Keratinocyte (primary cell): ENCODE results near the gene LIPN. TPM values are rescaled to one million over a fixed set of nuclear protein-coding genes. Genes with fewer than 3 reads are reported as not detected.

ENCODE experiments used
- DNase-seq: peaks from one replicate; pipeline ENCODE4 v3.0.0-alpha.2; 2011; ENCODE audit warnings: low read depth, missing footprints, low spot score
- FAIRE-seq: peaks from 2 replicates; lab custom pipeline; 2011; peaks lifted over from hg19 to GRCh38; lab: Jason Lieb, UNC
- H2AFZ ChIP-seq: 2 replicates; pipeline ENCODE4 v1.6.0; 2012; ENCODE audit warnings: low read length, control low read depth, inconsistent platforms; ENCODE audit not compliant: control insufficient read depth
- H3K27ac ChIP-seq: 2 replicates; pipeline ENCODE4 v1.5.1; 2011; ENCODE audit warnings: low read length; ENCODE audit not compliant: control insufficient read depth, insufficient read depth
- H3K27me3 ChIP-seq: 3 replicates; pipeline ENCODE4 v1.6.0; 2011; ENCODE audit warnings: low read length; ENCODE audit not compliant: control insufficient read depth, insufficient read depth; ENCODE audit errors: extremely low read depth
- H3K36me3 ChIP-seq, 2 experiments: 2 replicates in 1 of 2; 3 replicates in 1 of 2; pipeline ENCODE4 v1.5.1; 2011; ENCODE audit warnings: low read length in 2 of 2, mild to moderate bottlenecking in 1 of 2; ENCODE audit not compliant: control insufficient read depth in 2 of 2, insufficient read depth in 2 of 2; ENCODE audit errors: extremely low read depth in 1 of 2
- H3K4me1 ChIP-seq: 3 replicates; pipeline ENCODE4 v1.5.1; 2011; ENCODE audit warnings: low read length; ENCODE audit not compliant: control insufficient read depth, insufficient read depth; ENCODE audit errors: extremely low read depth
- H3K4me2 ChIP-seq: 3 replicates; pipeline ENCODE4 v1.6.0; 2011; ENCODE audit warnings: low read depth, low read length; ENCODE audit not compliant: control insufficient read depth, insufficient read depth; ENCODE audit errors: extremely low read depth
- H3K4me3 ChIP-seq, 3 experiments: fragments of 200-600 bp in 1 of 3; sonication (generic) in 1 of 3; 2 replicates in 2 of 3; 3 replicates in 1 of 3; pipeline ENCODE4 v1.5.1; 2011 to 2016; ENCODE audit warnings: low read length in 3 of 3, mild to moderate bottlenecking in 3 of 3, control low read depth in 2 of 3, inconsistent platforms in 1 of 3, low read depth in 1 of 3, mixed read lengths in 1 of 3, mixed run types in 1 of 3, moderate library complexity in 1 of 3; ENCODE audit not compliant: control insufficient read depth in 2 of 3, insufficient read depth in 2 of 3; ENCODE audit errors: extremely low read depth in 1 of 3
- H3K79me2 ChIP-seq: 2 replicates; pipeline ENCODE4 v1.6.0; 2012; ENCODE audit warnings: low read length; ENCODE audit not compliant: control insufficient read depth, insufficient read depth
- H3K9ac ChIP-seq: 3 replicates; pipeline ENCODE4 v1.6.0; 2011; ENCODE audit warnings: low read length; ENCODE audit not compliant: control insufficient read depth, insufficient read depth; ENCODE audit errors: extremely low read depth
- H3K9me1 ChIP-seq: 3 replicates; pipeline ENCODE4 v1.6.0; 2011; ENCODE audit warnings: low read length; ENCODE audit not compliant: control insufficient read depth, insufficient read depth; ENCODE audit errors: extremely low read depth
- H3K9me3 ChIP-seq: 2 replicates; pipeline ENCODE4 v1.5.1; 2012; ENCODE audit warnings: low read depth, low read length; ENCODE audit not compliant: control insufficient read depth
- H4K20me1 ChIP-seq: 3 replicates; pipeline ENCODE4 v1.6.0; 2011; ENCODE audit warnings: low read length; ENCODE audit not compliant: control insufficient read depth, insufficient read depth; ENCODE audit errors: extremely low read depth
- CTCF ChIP-seq, 3 experiments: IDR thresholded peaks in 1 of 3; conservative IDR thresholded peaks in 1 of 3; optimal IDR thresholded peaks in 1 of 3; 2 replicates in 2 of 3; 3 replicates in 1 of 3; pipeline versions ENCODE3 to v1.5.1; 2011; ENCODE audit warnings: low read length in 3 of 3, mild to moderate bottlenecking in 3 of 3, moderate library complexity in 2 of 3, control low read depth in 1 of 3, inconsistent platforms in 1 of 3; ENCODE audit not compliant: insufficient read depth in 2 of 3; ENCODE audit errors: extremely low read depth in 1 of 3
- EZH2 ChIP-seq: IDR thresholded peaks from one replicate; pipeline ENCODE4 v1.6.1; 2012; ENCODE audit warnings: inconsistent platforms, mild to moderate bottlenecking, low read length, moderate library complexity
- dilution Hi-C: fragments of 300-500 bp; cut with MboI; formaldehyde crosslinking; loops from one replicate; pipeline ENCODE4 v1.7.0; 2020; ENCODE audit warnings: low sequenced_read_pairs; ENCODE audit not compliant: extremely low pct_ligation_motif_present
- polyA plus RNA-seq, 5 experiments: library from polyadenylated mRNA; depleted of rRNA in 3 of 5; stranded (reverse) in 3 of 5; stranded (forward) in 1 of 5; unstranded in 1 of 5; fragments of >200 nt; gene quantifications; 1 replicate in 1 of 5; 2 replicates in 3 of 5; 3 replicates in 1 of 5; pipeline versions ENCODE4 v1.2.1 to v1.2.3, GENCODE V29; 2011 to 2012; ENCODE audit warnings: missing spikeins in 2 of 5, low read depth in 1 of 5, low replicate concordance in 1 of 5

LIPN gene
- polyA plus RNA-seq, 1 donor (not counting 4 experiments of a cell fraction or from before 2014, with no cell fraction given): 0.20 TPM

- Histone ChIP-seq H4K20me1 (no peaks in the 10 kb centered on the region), H3K9me1 (no peaks in the 10 kb centered on the region), H3K9ac (no peak overlapping the region), H3K4me1 (peaks cover 12% of the 10 kb centered on the region), H3K27ac (peak overlapping the region; percentile 48), H3K4me3 (no peak overlapping the region), H2AFZ (no peak overlapping the region), H3K27me3 (no peaks in the 10 kb centered on the region), H3K36me3 (no peaks in the 10 kb centered on the region), H3K9me3 (no peaks in the 10 kb centered on the region), H3K79me2 (no peaks in the 10 kb centered on the region), H3K4me2 (peak overlapping the region; percentile 56)
- TF ChIP-seq EZH2 (no peak), CTCF (optimal IDR thresholded peaks at IDR 0.05 in 1 of 3, IDR thresholded peaks at IDR 0.05 in 1 of 3, conservative IDR thresholded peaks at IDR 0.05 in 1 of 3; ENCODE audit: extremely low read depth in 1 of 3, insufficient read depth in 2 of 3, low read length in 3 of 3) (no peak)
- DNase-seq: no peak
- dilution Hi-C loops: no loop called here
- peak; percentile 83 for FAIRE-seq
Measured at GRCh38 chr10:88820748-88821401, 61.1 kb downstream of the LIPN start.

- Histone ChIP-seq H3K4me3 (no peak overlapping the region), H2AFZ (no peak overlapping the region), H3K9ac (no peak overlapping the region), H3K4me1 (peaks cover 11% of the 10 kb centered on the region), H3K27ac (no peak overlapping the region), H3K9me1 (no peaks in the 10 kb centered on the region), H3K27me3 (no peaks in the 10 kb centered on the region), H3K4me2 (no peak overlapping the region), H3K79me2 (no peaks in the 10 kb centered on the region), H3K9me3 (no peaks in the 10 kb centered on the region), H4K20me1 (no peaks in the 10 kb centered on the region), H3K36me3 (no peaks in the 10 kb centered on the region)
- TF ChIP-seq CTCF (optimal IDR thresholded peaks at IDR 0.05 in 1 of 3, IDR thresholded peaks at IDR 0.05 in 1 of 3, conservative IDR thresholded peaks at IDR 0.05 in 1 of 3; ENCODE audit: extremely low read depth in 1 of 3, insufficient read depth in 2 of 3, low read length in 3 of 3): no peak
- DNase-seq (no peak), FAIRE-seq (no peak)
- dilution Hi-C loops: no loop called here
Measured at GRCh38 chr10:88826388-88826787, 66.6 kb downstream of the LIPN start.
